CD14-positive monocyte (primary cell): Measurements from ENCODE around the gene PCDH15. TPM values are rescaled to one million over a fixed set of nuclear protein-coding genes. Genes with fewer than 3 reads are reported as not detected.

Experiments
- DNase-seq, 3 donors: peaks; one replicate each; pipeline ENCODE4 v3.0.0-alpha.2; 2011 to 2022
- H2AFZ ChIP-seq: 2 replicates; pipeline ENCODE4 v1.6.0; 2012; ENCODE audit warnings: mild to moderate bottlenecking, low read depth, low read length, inconsistent platforms; ENCODE audit not compliant: insufficient read depth, poor library complexity, severe bottlenecking
- H3K27ac ChIP-seq, 2 donors: 1 replicate in 1 of 2; 2 replicates in 1 of 2; pipeline ENCODE4 v1.5.1; 2012 to 2013; ENCODE audit warnings: low read length in 2 of 2, control low read depth in 1 of 2, inconsistent platforms in 1 of 2, low read depth in 1 of 2, mild to moderate bottlenecking in 1 of 2
- H3K27me3 ChIP-seq, 2 donors: one replicate each; pipeline versions ENCODE4 v1.6.0 to v1.6.1; 2011 to 2013; ENCODE audit warnings: low read length in 2 of 2; ENCODE audit not compliant: control insufficient read depth in 2 of 2, insufficient read depth in 2 of 2
- H3K36me3 ChIP-seq, 2 donors: replicated peaks in 1 of 2; 1 replicate in 1 of 2; 2 replicates in 1 of 2; pipeline versions ENCODE4 v1.5.1 to v1.6.1; 2012 to 2013; ENCODE audit warnings: low read length in 2 of 2, control low read depth in 1 of 2, inconsistent platforms in 1 of 2, mild to moderate bottlenecking in 1 of 2; ENCODE audit not compliant: insufficient read depth in 2 of 2, control insufficient read depth in 1 of 2
- H3K4me1 ChIP-seq, 2 donors: 1 replicate in 1 of 2; 2 replicates in 1 of 2; pipeline versions ENCODE4 v1.5.1 to v1.6.1; 2012 to 2013; ENCODE audit warnings: low read length in 2 of 2, control low read depth in 1 of 2, inconsistent platforms in 1 of 2, mild to moderate bottlenecking in 1 of 2, moderate library complexity in 1 of 2; ENCODE audit not compliant: insufficient read depth in 2 of 2, control insufficient read depth in 1 of 2
- H3K4me2 ChIP-seq: replicated peaks from 2 replicates; pipeline ENCODE3; 2012; ENCODE audit warnings: low read length, moderate library complexity, mild to moderate bottlenecking; ENCODE audit not compliant: poor library complexity, severe bottlenecking; ENCODE audit errors: extremely low read depth
- H3K4me3 ChIP-seq, 3 experiments: fragments of 200-600 bp in 1 of 3; sonication (generic) in 1 of 3; replicated peaks in 1 of 3; 1 replicate in 2 of 3; 2 replicates in 1 of 3; pipeline ENCODE4 v1.5.1; 2011 to 2013; ENCODE audit warnings: low read length in 3 of 3, mild to moderate bottlenecking in 3 of 3, control low read depth in 2 of 3, low read depth in 2 of 3, inconsistent platforms in 1 of 3, moderate library complexity in 1 of 3
- H3K79me2 ChIP-seq: 2 replicates; pipeline ENCODE4 v1.6.0; 2012; ENCODE audit warnings: mild to moderate bottlenecking, control low read depth, inconsistent platforms, low read length, moderate library complexity; ENCODE audit not compliant: insufficient read depth
- H3K9ac ChIP-seq: 2 replicates; pipeline ENCODE4 v1.6.0; 2017; ENCODE audit warnings: low read length, mild to moderate bottlenecking; ENCODE audit not compliant: insufficient read depth, poor library complexity, severe bottlenecking
- H3K9me3 ChIP-seq, 2 donors: replicated peaks in 1 of 2; 1 replicate in 1 of 2; 2 replicates in 1 of 2; pipeline versions ENCODE4 v1.5.1 to v1.6.1; 2012 to 2013; ENCODE audit warnings: low read length in 2 of 2, control low read depth in 1 of 2; ENCODE audit not compliant: control insufficient read depth in 1 of 2, insufficient read depth in 1 of 2
- H4K20me1 ChIP-seq: 2 replicates; pipeline ENCODE4 v1.6.0; 2012; ENCODE audit warnings: mild to moderate bottlenecking, low read length, control low read depth, moderate library complexity; ENCODE audit not compliant: insufficient read depth
- H3K27ac Mint-ChIP-seq, 7 donors: one replicate each; pipeline ENCODE4 v1.8.0; 2020; ENCODE audit warnings: mild to moderate bottlenecking in 7 of 7, mixed read lengths in 7 of 7, moderate library complexity in 6 of 7, inconsistent platforms in 2 of 7
- H3K27me3 Mint-ChIP-seq, 3 donors: one replicate each; pipeline ENCODE4 v1.8.0; 2021 to 2022; ENCODE audit warnings: low read depth in 3 of 3, mild to moderate bottlenecking in 3 of 3, mixed read lengths in 3 of 3, moderate library complexity in 3 of 3, inconsistent platforms in 1 of 3
- H3K36me3 Mint-ChIP-seq, 2 donors: one replicate each; pipeline ENCODE4 v1.8.0; 2020; ENCODE audit warnings: mixed read lengths in 2 of 2, inconsistent platforms in 1 of 2, mild to moderate bottlenecking in 1 of 2
- H3K4me1 Mint-ChIP-seq: one replicate; pipeline ENCODE4 v1.8.0; 2020; ENCODE audit warnings: mild to moderate bottlenecking, mixed read lengths
- H3K4me3 Mint-ChIP-seq, 2 donors: one replicate each; pipeline ENCODE4 v1.8.0; 2020; ENCODE audit warnings: mild to moderate bottlenecking in 2 of 2, mixed read lengths in 2 of 2, moderate library complexity in 1 of 2
- H3K9me3 Mint-ChIP-seq, 7 donors: one replicate each; pipeline ENCODE4 v1.8.0; 2020 to 2022; ENCODE audit warnings: mixed read lengths in 7 of 7, mild to moderate bottlenecking in 6 of 7, moderate library complexity in 6 of 7, inconsistent platforms in 2 of 7
- WGBS: methylation state at CpG from one replicate; pipeline ENCODE4 v1.1.5; 2013; ENCODE audit warnings: missing lambda C conversion rate; ENCODE audit not compliant: insufficient coverage; 5-methylcytosine and 5-hydroxymethylcytosine counted together
- intact Hi-C, 2 donors: fragments of 100-400 bp; cut with micrococcal nuclease; formaldehyde crosslinking; loops; one replicate each; pipeline versions ENCODE4 v1.15.0 to v1.15.1; 2023
- polyA plus RNA-seq, 3 donors: library from polyadenylated mRNA; depleted of rRNA in 1 of 3; unstranded in 2 of 3; stranded (reverse) in 1 of 3; fragments of 300-500 nt in 2 of 3; fragments of >200 nt in 1 of 3; fragmentation: Illumina TruSeq in 2 of 3; gene quantifications; 1 replicate in 2 of 3; 2 replicates in 1 of 3; pipeline ENCODE4 v1.2.3, GENCODE V29; 2012 to 2021
- TF ChIP-seq, protein P1 (sequence below): fragments of 200-600 bp; IDR thresholded peaks from one replicate; pipeline ENCODE4 v1.8.0; 2022; ENCODE audit warnings: antibody characterized with exemption, mild to moderate bottlenecking

PCDH15 gene
- polyA plus RNA-seq, 3 donors, result not detected

DNA sequence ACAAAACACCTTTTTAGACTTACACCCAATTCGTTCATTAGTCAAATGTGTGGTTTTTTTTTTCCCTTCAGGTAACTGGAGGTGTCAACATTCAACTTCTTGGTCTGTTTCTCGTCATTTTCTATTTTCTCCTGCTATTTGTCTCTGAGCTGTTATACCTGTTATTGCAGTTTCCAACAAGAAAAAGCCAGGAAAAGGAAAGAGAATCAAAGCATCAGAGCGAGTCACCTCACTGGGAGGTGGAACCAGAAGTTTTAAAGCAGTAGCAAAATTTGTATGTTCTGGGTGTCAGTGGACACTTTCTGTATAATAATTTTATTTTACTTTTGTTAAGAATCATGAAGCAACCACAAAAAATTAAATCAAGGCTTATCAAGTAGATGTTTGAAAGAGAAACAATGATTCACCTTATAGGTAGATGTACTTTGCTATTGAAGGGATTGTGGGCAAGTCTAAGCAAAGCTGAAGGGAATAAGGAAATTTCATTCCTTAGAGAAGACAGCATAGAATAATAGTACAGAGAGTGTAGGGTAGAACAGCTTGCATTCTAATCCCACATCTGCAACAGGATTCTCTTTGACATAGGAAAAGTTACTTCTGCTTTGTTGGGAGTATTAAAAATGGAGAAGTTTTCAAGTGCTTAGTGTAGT lies 675.8 kb downstream of the PCDH15 start:
- no peak for DNase-seq
- H3K4me3 Mint-ChIP-seq, result no peak overlapping the region
- Histone ChIP-seq H3K36me3 (no peaks in the 10 kb centered on the region), H3K27ac (no peak overlapping the region), H3K9me3 (no peaks in the 10 kb centered on the region), H3K4me2 (no peak overlapping the region), H3K79me2 (no peaks in the 10 kb centered on the region), H3K27me3 (no peaks in the 10 kb centered on the region), H3K4me1 (no peaks in the 10 kb centered on the region), H3K4me3 (no peak overlapping the region), H4K20me1 (no peaks in the 10 kb centered on the region), H2AFZ (no peak overlapping the region), H3K9ac (no peak overlapping the region)
- 100% methylated on average over 1 of the region's 3 CpGs for WGBS
- H3K9me3 Mint-ChIP-seq, result peaks cover 0 to 3% (median 2%) of the 10 kb centered on the region in 7 donors
- H3K36me3 Mint-ChIP-seq, result no peaks in the 10 kb centered on the region
- no peak overlapping the region for H3K27ac Mint-ChIP-seq
- H3K4me1 Mint-ChIP-seq, result no peaks in the 10 kb centered on the region
- TF ChIP-seq, protein P1, sequence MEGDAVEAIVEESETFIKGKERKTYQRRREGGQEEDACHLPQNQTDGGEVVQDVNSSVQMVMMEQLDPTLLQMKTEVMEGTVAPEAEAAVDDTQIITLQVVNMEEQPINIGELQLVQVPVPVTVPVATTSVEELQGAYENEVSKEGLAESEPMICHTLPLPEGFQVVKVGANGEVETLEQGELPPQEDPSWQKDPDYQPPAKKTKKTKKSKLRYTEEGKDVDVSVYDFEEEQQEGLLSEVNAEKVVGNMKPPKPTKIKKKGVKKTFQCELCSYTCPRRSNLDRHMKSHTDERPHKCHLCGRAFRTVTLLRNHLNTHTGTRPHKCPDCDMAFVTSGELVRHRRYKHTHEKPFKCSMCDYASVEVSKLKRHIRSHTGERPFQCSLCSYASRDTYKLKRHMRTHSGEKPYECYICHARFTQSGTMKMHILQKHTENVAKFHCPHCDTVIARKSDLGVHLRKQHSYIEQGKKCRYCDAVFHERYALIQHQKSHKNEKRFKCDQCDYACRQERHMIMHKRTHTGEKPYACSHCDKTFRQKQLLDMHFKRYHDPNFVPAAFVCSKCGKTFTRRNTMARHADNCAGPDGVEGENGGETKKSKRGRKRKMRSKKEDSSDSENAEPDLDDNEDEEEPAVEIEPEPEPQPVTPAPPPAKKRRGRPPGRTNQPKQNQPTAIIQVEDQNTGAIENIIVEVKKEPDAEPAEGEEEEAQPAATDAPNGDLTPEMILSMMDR, result no peak
- intact Hi-C loops, result no loop called here
- no peaks in the 10 kb centered on the region for H3K27me3 Mint-ChIP-seq

DNA sequence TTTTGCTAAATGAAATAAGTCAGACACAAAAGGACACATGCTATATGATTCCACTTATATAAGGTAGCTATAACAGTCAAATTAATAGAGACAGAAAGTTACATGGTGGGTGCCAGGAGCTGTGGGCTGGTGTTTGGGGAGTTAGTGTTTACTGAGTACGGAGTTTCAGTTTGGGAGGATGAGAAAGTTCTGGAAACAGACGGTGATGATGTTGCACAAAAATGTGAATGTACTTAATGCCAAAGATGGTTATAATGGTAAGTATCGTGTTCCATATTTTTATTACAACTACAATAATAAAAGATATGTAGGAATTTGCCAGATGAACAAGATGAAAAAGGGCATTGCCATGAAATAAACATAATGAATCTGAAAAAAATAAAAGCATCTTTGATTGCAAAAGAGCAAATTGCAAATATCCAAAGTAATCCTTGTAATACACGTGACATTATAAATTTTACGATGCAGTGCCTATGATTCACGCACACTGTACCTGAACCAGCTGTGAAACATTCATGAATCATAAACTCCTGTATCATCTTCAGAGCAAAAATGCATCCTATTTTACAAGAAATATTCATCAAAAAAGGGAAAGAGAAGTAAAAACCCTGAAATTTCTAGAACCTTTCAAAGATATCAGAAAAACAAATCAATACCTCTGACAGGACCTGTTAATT lies 676.7 kb downstream of the PCDH15 start:
- Histone ChIP-seq H3K4me2 (no peak overlapping the region), H3K27me3 (no peaks in the 10 kb centered on the region), H3K4me1 (no peaks in the 10 kb centered on the region), H3K79me2 (no peaks in the 10 kb centered on the region), H3K9me3 (no peaks in the 10 kb centered on the region), H2AFZ (no peak overlapping the region), H3K4me3 (no peak overlapping the region), H3K9ac (no peak overlapping the region), H3K36me3 (no peaks in the 10 kb centered on the region), H4K20me1 (no peaks in the 10 kb centered on the region), H3K27ac (no peak overlapping the region)
- Mint-ChIP-seq H3K4me3 (no peak overlapping the region), H3K36me3 (no peaks in the 10 kb centered on the region), H3K4me1 (no peaks in the 10 kb centered on the region), H3K27me3 (no peaks in the 10 kb centered on the region), H3K27ac (no peak overlapping the region), H3K9me3 (peaks cover 0 to 3% (median 2%) of the 10 kb centered on the region in 7 donors)
- TF ChIP-seq, protein P1, result no peak
- no peak for DNase-seq
- intact Hi-C loops, result no loop called here
- 94% methylated on average over 4 of the region's 6 CpGs for WGBS
